ENCODE data around the gene PARS2.
A peak's percentile ranks its signal among the peaks of the same experiment; 100 is the strongest.

PARS2 gene

GRCh38 chr1:54736685-54737084, 27.6 kb downstream of the PARS2 start:
- no peak for DNase-seq (ENCODE audit: low spot score)

GRCh38 chr1:54728027-54728426, 36.3 kb downstream of the PARS2 start:
- DNase-seq (ENCODE audit: low spot score) = no peak

DNA sequence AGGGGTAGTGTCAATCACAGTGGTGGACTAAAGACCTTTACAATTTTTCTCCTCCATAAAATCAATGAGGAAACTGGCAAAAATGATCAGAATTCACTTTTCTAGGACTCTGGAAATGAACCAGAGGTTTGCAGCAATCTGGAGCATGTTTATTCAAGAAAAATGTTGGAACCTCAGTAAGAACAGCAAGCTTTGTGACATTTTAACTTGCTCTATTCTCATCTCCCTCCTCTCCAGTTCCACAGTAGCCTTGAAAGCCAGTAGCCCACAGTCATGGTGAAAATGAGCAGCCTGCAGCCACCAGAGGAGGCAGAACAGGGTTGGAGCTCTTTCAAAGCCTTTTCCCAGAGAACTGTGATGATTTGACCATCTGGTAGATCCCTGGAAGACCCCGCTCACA, 39.6 kb downstream of the PARS2 start:
- no peak for DNase-seq (ENCODE audit: low spot score)

DNA sequence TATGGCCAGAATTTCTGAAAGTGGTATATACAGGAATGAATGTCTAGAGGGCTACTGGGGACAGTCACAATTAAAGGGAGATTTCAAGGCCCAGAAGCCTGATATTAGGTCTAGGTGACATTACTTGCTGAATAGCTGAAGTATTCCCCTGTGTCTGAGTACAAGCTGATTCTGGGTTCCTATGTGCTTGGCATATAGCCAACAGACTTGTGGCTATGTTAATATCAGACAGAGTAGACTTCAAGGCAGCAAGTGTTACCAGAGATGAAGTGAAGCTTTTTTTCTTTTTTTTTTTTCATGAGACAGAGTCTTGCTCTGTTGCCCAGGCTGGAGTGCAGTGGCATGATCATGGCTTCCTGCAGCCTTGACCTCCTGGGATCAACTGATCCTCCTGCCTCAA, 40.3 kb downstream of the PARS2 start:
- DNase-seq (ENCODE audit: low spot score) = peak; percentile 41

- no peak for DNase-seq (ENCODE audit: low spot score)
Observed at GRCh38 chr1:54721719-54722118, 42.6 kb downstream of the PARS2 start.

DNA sequence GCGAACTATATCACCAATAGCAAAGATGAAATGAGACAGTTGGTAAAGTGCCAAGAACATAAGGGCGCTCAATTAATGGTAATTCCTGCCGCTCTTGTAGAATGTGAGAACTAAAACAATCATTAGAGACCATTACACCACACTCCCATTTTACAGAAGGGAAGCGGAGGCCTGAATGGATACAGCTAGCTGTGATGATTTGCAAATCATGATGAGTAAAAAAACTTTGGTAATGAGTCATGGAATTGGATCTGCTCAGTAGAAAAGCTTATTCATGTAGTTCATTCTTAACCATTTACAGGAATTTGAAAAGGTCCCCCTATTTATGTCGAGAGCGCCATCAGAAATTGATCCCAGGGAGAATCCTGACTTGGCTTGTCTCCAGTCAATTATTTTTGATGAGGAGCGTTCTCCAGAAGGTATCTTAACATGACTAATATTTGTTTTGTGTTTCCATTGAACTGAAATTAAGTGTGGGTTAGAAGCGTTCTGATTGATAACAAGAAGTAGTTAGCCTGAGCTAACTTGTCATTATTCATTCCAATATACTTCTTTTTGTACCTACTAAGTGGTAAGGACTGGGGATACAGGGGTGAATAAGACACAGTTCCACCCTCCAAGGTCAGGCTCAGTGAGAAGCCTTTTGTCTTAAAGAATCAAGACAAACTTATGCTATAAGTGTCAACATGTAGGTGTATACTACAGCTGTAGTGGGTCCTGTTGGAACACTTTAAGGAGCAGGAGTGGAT, 47.9 kb downstream of the PARS2 start:
- DNase-seq (ENCODE audit: low spot score) = peak; percentile 74

DNA sequence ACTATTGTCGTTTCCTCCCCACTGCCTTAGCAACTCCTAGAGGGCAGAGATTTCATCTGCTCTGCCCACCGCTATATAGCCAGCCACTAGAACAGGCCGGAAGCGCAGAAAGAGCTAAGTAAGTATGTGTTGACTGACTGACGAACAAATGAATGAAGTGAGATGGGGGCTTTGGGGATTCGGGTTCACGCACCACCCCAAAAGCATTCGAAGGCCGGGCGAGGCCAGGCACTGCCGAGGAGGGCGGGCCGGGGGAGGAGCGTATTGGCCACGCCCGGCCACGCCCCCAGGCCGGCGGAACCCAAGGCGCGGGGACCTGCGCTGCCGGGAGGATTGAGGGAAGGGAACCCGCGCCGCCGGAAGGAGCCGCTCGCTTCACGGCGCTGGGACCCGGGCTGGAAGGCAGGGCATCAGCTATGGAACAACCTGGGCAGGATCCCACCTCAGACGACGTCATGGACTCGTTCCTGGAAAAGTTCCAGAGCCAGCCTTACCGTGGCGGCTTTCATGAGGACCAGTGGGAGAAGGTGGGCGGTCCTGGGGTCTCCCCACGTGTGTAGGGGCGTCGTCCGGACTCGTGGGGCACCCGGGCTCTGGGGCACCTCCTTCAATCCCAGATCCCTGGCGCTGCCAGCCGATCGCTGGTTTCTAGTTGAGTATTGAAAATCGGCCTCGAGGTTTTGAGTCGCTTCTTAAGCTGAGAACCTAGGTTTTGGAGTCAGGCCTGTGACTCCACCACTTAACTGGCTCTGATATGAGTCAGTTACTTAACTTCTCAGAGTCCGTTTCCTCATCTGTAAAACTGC, 48.6 kb downstream of the PARS2 start, which contains the start of gene TTC4:
TSS of gene TTC4 (plus strand) at position 369 of the 806 bp plus-strand sequence. CDS start at position 417, 48 bp downstream.
- DNase-seq (ENCODE audit: low spot score) = peak; percentile 86

GRCh38 chr1:54714881-54715492, 49.3 kb downstream of the PARS2 start:
- DNase-seq (ENCODE audit: low spot score) = no peak

DNA sequence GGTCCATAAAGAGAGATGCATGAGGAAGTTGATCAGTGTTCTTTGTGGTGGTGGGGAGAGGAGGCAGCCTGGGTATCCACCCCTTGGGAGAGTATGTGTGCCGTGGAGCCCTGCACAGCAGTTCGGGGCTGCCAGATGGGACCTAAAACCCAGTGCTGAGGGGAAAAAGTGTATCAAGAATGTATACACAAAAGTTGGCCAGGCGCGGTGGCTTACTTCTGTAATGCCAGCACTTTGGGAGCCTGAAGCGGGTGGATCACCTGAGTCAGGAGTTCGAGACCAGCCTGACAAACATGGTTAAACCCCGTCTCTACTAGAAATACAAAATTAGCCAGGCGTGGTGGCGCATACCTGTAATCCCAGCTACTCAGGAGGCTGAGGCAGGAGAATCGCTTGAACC, 52.8 kb downstream of the PARS2 start:
- DNase-seq (ENCODE audit: low spot score) = no peak

DNA sequence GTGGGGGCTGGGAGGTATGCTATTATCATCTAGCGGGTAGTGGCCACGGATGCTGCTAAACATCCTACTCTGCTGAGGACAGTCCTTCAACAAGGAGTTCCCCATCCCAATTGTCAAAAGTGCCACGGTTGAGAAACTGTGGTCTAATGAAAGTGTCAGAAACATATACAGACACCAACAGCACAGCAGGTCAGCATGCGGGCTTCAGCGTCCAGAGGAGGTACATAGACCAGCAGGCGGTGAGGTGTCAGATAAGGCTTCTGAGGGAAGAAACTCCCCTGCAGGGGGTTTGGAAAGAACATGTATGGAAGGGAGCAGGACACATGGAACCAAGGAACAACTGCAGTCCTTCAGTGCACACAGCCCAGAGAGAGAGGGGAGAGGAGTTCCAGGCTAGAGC, 53.5 kb downstream of the PARS2 start:
- DNase-seq (ENCODE audit: low spot score) = no peak

GRCh38 chr1:54710434-54710833, 53.9 kb downstream of the PARS2 start:
- no peak for DNase-seq (ENCODE audit: low spot score)

DNA sequence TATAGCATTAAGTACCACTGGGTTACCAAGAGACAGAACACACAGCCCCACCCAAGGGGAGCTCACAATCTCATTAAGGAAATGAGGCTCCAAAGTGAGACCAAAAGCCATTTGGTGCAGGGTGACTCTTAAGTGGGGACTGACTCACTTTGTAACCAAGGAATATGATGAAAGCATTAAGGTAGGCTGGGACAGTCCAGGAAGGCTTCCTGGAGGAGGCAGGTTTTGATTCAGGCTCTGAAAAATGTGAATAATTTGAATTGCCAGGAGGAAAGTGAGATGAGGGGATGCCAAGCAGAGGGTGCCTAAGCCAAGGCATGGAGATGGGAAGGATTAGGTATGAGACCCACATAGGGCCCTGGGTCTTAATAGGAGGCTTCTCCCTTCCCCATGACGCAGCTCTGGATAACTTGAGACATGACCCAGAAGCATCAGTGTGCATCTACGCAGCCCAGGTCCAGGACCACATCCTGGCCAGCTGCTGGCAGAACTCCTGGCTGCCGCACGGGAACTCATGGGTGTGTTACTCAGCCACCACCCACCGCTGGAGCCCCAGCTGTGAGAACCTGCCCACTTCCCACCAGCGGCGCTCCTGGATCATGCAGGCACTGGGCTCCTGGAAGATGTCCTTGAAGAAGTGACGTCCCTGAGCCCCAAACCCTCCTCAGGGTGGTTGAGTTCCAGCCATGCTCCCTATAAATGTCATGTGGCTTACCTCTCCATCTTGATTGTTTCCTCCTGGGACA, 54.6 kb downstream of the PARS2 start:
- DNase-seq (ENCODE audit: low spot score) = no peak

- no peak for DNase-seq (ENCODE audit: low spot score)
Observed at GRCh38 chr1:54708385-54708784, 55.9 kb downstream of the PARS2 start.
